ENCODE data around the gene BACH2.
"Not testable (repeated sequence)": the region's sequence is repeated elsewhere in the genome, so short reads cannot be mapped to it uniquely, and the experiment has no call there.

BACH2 gene

GRCh38 chr6:90301816-90302215 lies 5.2 kb upstream of the BACH2 start:
- DNase-seq: no peak

DNA sequence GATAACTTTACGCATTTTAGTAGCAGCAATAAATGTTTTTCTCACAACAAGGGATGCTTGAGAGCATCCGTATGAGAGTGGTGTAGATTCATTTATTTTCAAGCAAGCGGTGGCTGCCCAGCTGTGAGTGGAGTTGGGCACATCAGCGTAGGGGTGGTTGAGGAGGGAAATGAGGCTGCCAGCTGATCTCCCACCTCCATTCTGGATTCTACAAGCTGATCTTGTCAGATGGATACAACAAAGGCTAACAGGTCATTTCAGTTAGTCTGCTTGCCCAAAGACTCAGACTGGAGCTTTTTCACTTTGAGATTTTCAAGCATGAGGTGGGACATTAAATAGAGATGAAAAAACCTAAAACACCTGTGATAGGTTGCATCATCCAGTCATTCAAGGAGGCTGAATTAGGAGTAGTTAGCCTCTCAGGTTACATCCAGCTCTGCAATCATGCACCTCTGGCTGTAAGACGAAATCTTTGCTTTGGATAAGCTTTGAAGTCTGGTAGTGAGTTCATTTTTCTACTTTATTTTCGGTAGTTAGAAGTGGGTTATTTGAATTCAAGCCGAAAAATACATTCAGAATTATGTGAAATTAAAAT lies 1.9 kb upstream of the BACH2 start:
- no peak for DNase-seq

DNA sequence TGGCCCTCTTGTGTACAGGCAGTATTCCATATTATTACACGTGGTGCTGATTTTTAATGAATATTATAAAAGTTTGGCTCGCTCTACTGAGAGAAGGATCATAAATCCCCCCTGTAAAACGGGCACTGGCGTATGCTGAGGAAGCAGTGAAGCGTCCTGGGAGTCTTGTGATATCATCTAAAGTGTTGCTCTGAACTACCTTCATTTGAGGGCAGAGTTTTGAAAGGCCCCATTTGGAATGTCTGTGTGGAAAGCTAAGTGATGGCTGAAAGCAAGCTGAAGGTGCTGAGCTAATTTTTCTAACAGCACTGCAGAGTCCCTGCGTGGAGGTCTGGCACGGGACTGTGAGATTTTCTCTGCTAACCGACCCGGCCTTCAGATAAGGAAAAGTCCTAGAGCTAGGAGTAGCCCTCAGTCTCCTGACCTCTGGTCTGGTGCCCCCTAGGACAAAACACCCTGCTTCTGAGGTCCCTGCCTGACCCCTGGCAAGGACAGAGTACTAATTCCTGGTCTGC lies 1.3 kb upstream of the BACH2 start:
- peak in 1 of 6 experiments; percentile 45 for DNase-seq

- DNase-seq: peak in 3 of 6 experiments; percentile 41 to 62 (median 45)
Measured at GRCh38 chr6:90297115-90297866, 648 bp upstream of the BACH2 start.

DNA sequence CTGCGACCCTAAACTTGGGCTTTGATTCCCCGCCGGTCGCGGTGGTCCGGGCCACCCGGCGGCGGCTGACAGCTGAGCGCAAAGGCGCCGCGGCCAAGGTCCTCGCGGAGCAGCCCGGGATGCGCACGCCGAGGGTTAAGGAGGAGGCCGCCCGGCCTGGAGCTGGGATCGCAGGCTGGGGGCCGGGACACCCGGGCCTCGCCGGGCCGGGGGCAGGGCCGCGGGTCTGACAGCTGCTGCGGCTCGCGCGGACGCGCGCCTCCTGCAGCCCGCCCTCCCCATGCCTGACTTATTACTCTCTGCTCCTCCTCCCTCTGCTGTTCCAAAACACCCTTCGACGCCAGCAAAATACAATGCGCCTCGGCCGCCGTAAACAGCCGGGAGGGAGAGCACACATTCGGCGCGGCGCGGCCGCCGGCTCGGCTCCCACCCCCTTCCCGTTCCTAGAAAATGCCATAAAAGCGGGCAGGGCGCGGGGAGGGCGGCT lies 746 bp downstream of the BACH2 start:
- DNase-seq: peak; percentile 59 to 85 (median 74)

- peak; percentile 55 to 86 (median 66) for DNase-seq
Measured at GRCh38 chr6:90294989-90295853, 1.4 kb downstream of the BACH2 start.

DNA sequence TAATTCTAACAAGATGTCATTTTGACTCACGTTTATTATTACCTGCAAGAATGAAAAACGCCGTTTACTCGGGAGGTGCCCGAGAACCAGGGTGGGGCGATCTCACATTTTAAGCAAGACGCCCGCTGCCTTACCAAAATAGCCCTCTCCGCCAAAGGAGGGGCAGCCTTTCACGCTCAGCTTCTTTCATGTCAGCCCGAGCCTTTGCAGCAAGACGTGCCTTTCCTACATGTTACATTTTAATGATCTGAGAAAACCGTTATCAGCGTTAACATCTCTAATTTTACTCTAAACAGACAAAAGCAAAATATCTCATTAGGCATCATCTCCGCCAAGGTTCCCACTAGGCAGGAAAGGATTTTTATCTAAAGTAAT lies 2.0 kb downstream of the BACH2 start:
- DNase-seq: peak; percentile 47 to 85 (median 64)

DNA sequence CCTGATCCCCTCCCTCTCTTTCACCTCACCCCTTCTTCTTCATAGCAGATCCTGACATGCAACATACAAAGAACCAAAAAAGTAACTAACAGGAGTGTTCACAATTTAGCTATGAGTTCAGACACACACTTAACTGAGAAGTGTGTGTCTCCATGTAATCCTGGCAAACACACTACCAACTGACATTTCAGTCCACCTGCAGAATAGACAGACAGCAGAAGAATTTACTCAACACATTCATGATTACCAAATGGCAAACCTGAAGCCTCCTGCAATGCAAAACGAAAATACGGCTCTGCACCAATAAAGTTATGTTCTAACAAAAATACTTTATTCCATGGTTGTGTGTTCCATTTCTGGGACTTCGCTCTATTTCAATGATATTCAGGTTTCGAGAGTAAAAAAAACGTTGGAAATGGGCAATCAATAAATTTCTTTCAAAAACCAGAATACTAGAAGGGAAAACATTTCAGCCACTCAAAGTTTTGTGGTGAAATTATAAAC lies 2.6 kb downstream of the BACH2 start:
- DNase-seq: peak in 2 of 6 experiments; percentile 29 to 68

GRCh38 chr6:90293319-90293953 lies 3.2 kb downstream of the BACH2 start:
- no peak for DNase-seq

- peak in 1 of 6 experiments; percentile 21 for DNase-seq
Measured at GRCh38 chr6:90291565-90291964, 5.1 kb downstream of the BACH2 start.

GRCh38 chr6:90290811-90291420 lies 5.7 kb downstream of the BACH2 start:
- DNase-seq: peak in 1 of 6 experiments; percentile 27

- DNase-seq: no peak
Measured at GRCh38 chr6:90289902-90290301, 6.7 kb downstream of the BACH2 start.

- peak in 1 of 6 experiments; percentile 28 for DNase-seq
Measured at GRCh38 chr6:90288404-90288803, 8.2 kb downstream of the BACH2 start.

DNA sequence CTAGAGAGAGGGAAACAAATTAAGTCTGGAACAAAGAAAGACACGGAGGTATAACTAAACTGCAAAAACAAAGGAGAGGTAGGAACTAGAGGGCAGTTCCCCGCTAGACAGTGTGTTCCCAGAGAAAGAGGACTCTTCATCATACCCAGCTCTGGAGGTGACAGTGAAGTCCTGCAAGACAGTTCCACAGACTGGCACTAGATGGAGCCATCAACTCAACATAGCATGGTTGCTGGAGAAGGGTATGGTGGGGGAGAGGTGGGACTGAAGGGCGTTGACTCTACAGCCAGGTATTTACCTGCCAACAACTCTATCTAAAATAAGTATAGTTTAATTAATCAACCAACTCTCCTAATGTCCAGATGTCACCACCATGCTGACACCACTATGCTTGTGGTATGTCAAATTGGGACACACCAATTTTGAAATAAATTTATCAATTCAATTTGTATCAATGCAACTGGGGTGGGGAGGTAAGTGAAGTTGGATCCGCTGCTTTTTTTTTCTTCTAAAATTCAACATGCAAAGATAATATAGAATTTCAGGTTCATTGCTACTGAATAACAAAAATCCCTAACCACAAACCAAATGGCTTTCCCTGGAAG lies 9.7 kb downstream of the BACH2 start:
- peak in 3 of 6 experiments; percentile 36 to 45 (median 36) for DNase-seq

GRCh38 chr6:90285611-90286381 lies 10.8 kb downstream of the BACH2 start:
- DNase-seq: peak in 5 of 6 experiments; percentile 33 to 80 (median 73)

- peak in 1 of 6 experiments; percentile 60 for DNase-seq
Measured at GRCh38 chr6:90285042-90285481, 11.6 kb downstream of the BACH2 start.

DNA sequence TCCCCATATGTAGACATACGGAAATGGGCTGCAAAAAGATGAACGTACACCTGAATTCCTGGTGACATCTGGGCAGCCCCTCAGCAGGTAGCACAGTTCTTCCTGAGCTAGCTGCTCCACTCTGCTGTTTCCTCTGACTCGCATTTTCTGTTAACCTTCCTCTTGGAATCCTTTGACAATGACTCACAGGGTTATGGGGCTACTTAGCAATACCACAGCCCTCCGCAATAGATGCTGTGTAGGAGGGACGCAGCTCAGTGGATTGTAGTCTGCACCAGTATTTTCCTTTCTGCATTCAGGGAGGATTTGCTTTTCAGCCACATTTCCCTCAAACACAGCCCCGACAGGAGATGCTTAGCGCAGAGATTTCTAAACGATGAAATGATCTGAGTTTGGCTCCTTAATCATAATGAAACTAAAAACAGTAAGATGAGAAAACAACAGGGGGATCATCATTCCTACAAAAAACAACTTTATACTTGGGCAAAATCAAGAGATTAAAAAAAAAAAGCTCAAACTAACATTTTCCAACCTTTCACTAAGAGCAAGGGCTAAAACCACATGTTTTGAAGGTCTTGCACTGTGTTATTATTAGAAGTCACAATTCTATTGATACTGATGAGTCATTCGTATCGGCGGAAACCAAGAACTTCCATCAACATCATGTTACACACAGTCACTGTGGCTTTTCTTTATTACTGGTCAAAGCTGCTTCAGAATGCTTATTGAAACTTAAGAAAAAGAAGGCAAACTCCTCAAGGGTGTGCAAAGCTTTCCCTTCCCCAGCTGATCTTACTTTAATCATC lies 12.2 kb downstream of the BACH2 start:
- DNase-seq: peak in 3 of 6 experiments; percentile 23 to 68 (median 39)

GRCh38 chr6:90282265-90282664 lies 14.4 kb downstream of the BACH2 start:
- DNase-seq: not testable (repeated sequence)

GRCh38 chr6:90278129-90278528 lies 18.5 kb downstream of the BACH2 start:
- DNase-seq: no peak
